HepG2 (cell line): ENCODE measurements around the gene ZG16. TPM values are rescaled to one million over a fixed set of nuclear protein-coding genes. Genes with fewer than 3 reads are reported as not detected.
A peak's percentile ranks its signal among the peaks of the same experiment; 100 is the strongest.

Source experiments
- AGO1 ChIP-seq: fragments of 200-400 bp; formaldehyde crosslinking; IDR thresholded peaks from 2 replicates; pipeline ENCODE4 v1.6.1; 2017; ENCODE audit warnings: mild to moderate bottlenecking, low read depth, low read length, moderate library complexity; ENCODE audit not compliant: poor library complexity, severe bottlenecking
- ARNTL ChIP-seq: sonication (generic); formaldehyde crosslinking; IDR thresholded peaks from 2 replicates; pipeline ENCODE4 v1.4.0; 2020; ENCODE audit warnings: mild to moderate bottlenecking, missing genetic modification reagents
- DR1 ChIP-seq: sonication (generic); formaldehyde crosslinking; IDR thresholded peaks from 2 replicates; pipeline ENCODE4 v1.8.0; 2021; ENCODE audit warnings: mild to moderate bottlenecking, missing genetic modification reagents, inconsistent platforms
- GATA4 ChIP-seq: sonication (generic); IDR thresholded peaks from 2 replicates; pipeline ENCODE4 v1.6.1; 2016; ENCODE audit warnings: antibody characterized with exemption, low read depth, borderline replicate concordance
- HNF4G ChIP-seq, 2 experiments: sonication (generic) in 1 of 2; formaldehyde crosslinking in 1 of 2; IDR thresholded peaks; 2 replicates each; pipeline versions ENCODE4 v1.4.0 to v1.6.1; 2011 to 2020; ENCODE audit warnings: borderline replicate concordance in 2 of 2, low read depth in 2 of 2, mild to moderate bottlenecking in 2 of 2, low read length in 1 of 2, missing genetic modification reagents in 1 of 2, moderate library complexity in 1 of 2
- MIER2 ChIP-seq: IDR thresholded peaks from 2 replicates; pipeline ENCODE4 v1.6.1; 2016; ENCODE audit warnings: missing biosample characterization, missing genetic modification reagents
- POLR2A ChIP-seq, 2 experiments: IDR thresholded peaks; 2 replicates each; pipeline ENCODE4 v1.6.1; 2011; ENCODE audit warnings: low read depth in 2 of 2, low read length in 2 of 2, mild to moderate bottlenecking in 1 of 2, moderate library complexity in 1 of 2; ENCODE audit not compliant: insufficient read depth in 1 of 2
- REPIN1 ChIP-seq: sonication (generic); formaldehyde crosslinking; IDR thresholded peaks from 2 replicates; pipeline ENCODE4 v1.8.0; 2022; ENCODE audit warnings: missing genetic modification reagents, low read depth, mild to moderate bottlenecking, borderline replicate concordance
- SSRP1 ChIP-seq: IDR thresholded peaks from 2 replicates; pipeline ENCODE4 v1.6.1; 2016; ENCODE audit warnings: control low read depth
- STAG1 ChIP-seq: sonication (generic); formaldehyde crosslinking; IDR thresholded peaks from 2 replicates; pipeline ENCODE4 v1.4.0; 2020; ENCODE audit warnings: missing genetic modification reagents
- TCF7L2 ChIP-seq: IDR thresholded peaks from 2 replicates; pipeline ENCODE4 v1.6.1; 2011; ENCODE audit warnings: mild to moderate bottlenecking, low read depth, low read length, moderate library complexity
- TOPORS ChIP-seq: sonication (generic); formaldehyde crosslinking; IDR thresholded peaks from 2 replicates; pipeline ENCODE4 v1.8.0; 2023; ENCODE audit warnings: mild to moderate bottlenecking, missing genetic modification reagents
- ZBTB38 ChIP-seq: sonication (generic); formaldehyde crosslinking; IDR thresholded peaks from 2 replicates; pipeline ENCODE4 v1.5.1; 2020; ENCODE audit warnings: mild to moderate bottlenecking, missing genetic modification reagents
- ZFP36L1 ChIP-seq: sonication (generic); formaldehyde crosslinking; IDR thresholded peaks from 2 replicates; pipeline ENCODE4 v1.8.0; 2022; ENCODE audit warnings: mild to moderate bottlenecking, missing genetic modification reagents, moderate library complexity
- ZNF343 ChIP-seq: sonication (generic); formaldehyde crosslinking; IDR thresholded peaks from 2 replicates; pipeline ENCODE4 v1.4.0; 2020; ENCODE audit warnings: mild to moderate bottlenecking, missing genetic modification reagents
- ZNF501 ChIP-seq: sonication (generic); formaldehyde crosslinking; IDR thresholded peaks from 2 replicates; pipeline ENCODE4 v1.5.1; 2020; ENCODE audit warnings: mild to moderate bottlenecking, moderate library complexity, missing genetic modification reagents
- ZNF543 ChIP-seq: sonication (generic); formaldehyde crosslinking; IDR thresholded peaks from 2 replicates; pipeline ENCODE4 v1.4.0; 2020; ENCODE audit warnings: mild to moderate bottlenecking, missing genetic modification reagents
- ZNF556 ChIP-seq: sonication (generic); formaldehyde crosslinking; IDR thresholded peaks from 2 replicates; pipeline ENCODE4 v1.4.0; 2020; ENCODE audit warnings: mild to moderate bottlenecking, missing genetic modification reagents, borderline replicate concordance
- ZSCAN9 ChIP-seq: IDR thresholded peaks from 2 replicates; pipeline ENCODE4 v1.6.1; 2016; ENCODE audit warnings: borderline replicate concordance
- polyA plus RNA-seq, 8 experiments: library from polyadenylated mRNA; depleted of rRNA in 3 of 8; stranded (reverse) in 7 of 8; unstranded in 1 of 8; fragments of >200 nt; fragmentation: Illumina TruSeq in 4 of 8; extraction: Trizol in 4 of 8; gene quantifications; 2 replicates each; pipeline versions ENCODE4 v1.2.1 to v1.2.3, GENCODE V29; 2011 to 2016; ENCODE audit warnings: low read depth in 4 of 8, missing spikeins in 1 of 8, mixed read lengths in 1 of 8; ENCODE audit not compliant: insufficient read depth in 1 of 8
- total RNA-seq, 5 experiments: library from RNA; depleted of rRNA; stranded (reverse); fragments of >200 nt; fragmentation: Illumina TruSeq; extraction: Trizol; gene quantifications; 2 replicates each; pipeline ENCODE4 v1.2.3, GENCODE V29; 2016; ENCODE audit warnings: low read depth in 1 of 5
- TF ChIP-seq, protein P1 (sequence below): sonication (generic); formaldehyde crosslinking; IDR thresholded peaks from 2 replicates; pipeline ENCODE4 v1.4.0; 2020; ENCODE audit warnings: missing genetic modification reagents
- TF ChIP-seq, protein P2 (sequence below): sonication (generic); formaldehyde crosslinking; IDR thresholded peaks from 2 replicates; pipeline ENCODE4 v1.5.1; 2020; ENCODE audit warnings: mild to moderate bottlenecking, missing genetic modification reagents, moderate library complexity

Gene ZG16
- total and polyA plus RNA-seq, 2 of the 13 experiments (the other 11 are each of a cell fraction or from before 2014, with no cell fraction given) = 0.04 to 0.07 TPM

DNA sequence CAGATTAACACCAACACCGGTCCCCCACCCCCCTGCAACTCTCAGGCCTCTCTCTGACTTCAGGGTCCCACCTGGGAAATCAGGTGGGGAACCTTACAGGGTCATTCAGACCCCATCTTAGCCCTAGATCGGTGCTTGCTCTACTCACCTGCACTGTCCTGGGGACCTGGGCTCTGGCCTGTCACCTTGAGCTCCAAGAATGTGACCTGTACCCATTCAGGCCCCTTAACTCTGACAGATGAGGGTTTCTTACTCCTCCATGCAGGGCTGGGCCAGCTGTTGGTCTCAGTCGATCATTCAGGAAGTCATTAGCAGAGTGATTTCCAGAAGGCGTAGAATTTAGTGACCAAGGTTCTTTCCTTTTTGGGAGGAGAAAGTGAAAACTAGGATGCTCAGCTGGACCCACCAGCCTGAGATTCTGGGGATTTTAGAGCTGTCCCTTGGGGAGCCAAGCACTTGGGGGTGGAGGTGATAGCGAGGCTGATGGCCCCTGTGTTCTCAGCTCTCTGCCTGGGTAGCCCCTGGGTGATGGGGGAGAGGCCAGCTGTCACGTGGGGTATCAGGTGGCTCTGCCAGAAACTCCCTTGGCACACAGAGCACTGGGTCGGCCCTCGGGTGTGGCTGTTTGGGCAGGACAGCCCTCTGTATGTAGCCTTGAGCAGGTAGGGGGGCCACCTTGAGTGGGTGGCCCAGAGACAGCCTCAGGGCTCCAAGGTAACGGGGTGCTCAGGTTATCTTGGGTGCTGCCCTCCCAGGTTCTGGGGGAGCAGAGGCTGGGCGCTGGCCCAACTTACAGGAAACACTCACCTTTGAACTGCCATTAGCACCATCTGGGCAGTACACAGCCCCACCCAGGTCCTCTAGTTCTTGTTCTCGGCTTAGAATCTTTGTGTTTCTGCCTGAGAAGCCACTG is 42.9 kb downstream of the ZG16 start (continued):
- TF ChIP-seq, protein P1, sequence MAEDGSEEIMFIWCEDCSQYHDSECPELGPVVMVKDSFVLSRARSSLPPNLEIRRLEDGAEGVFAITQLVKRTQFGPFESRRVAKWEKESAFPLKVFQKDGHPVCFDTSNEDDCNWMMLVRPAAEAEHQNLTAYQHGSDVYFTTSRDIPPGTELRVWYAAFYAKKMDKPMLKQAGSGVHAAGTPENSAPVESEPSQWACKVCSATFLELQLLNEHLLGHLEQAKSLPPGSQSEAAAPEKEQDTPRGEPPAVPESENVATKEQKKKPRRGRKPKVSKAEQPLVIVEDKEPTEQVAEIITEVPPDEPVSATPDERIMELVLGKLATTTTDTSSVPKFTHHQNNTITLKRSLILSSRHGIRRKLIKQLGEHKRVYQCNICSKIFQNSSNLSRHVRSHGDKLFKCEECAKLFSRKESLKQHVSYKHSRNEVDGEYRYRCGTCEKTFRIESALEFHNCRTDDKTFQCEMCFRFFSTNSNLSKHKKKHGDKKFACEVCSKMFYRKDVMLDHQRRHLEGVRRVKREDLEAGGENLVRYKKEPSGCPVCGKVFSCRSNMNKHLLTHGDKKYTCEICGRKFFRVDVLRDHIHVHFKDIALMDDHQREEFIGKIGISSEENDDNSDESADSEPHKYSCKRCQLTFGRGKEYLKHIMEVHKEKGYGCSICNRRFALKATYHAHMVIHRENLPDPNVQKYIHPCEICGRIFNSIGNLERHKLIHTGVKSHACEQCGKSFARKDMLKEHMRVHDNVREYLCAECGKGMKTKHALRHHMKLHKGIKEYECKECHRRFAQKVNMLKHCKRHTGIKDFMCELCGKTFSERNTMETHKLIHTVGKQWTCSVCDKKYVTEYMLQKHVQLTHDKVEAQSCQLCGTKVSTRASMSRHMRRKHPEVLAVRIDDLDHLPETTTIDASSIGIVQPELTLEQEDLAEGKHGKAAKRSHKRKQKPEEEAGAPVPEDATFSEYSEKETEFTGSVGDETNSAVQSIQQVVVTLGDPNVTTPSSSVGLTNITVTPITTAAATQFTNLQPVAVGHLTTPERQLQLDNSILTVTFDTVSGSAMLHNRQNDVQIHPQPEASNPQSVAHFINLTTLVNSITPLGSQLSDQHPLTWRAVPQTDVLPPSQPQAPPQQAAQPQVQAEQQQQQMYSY (CRISPR knock-in tag) = 0 out of 2 replicates have a peak, but pooled peaks have one; percentile 16
- no peak for TF ChIP-seq GATA4
- TF ChIP-seq STAG1 = 0 out of 2 replicates have a peak, but pooled peaks have one; percentile 4
- TF ChIP-seq REPIN1 = no peak
- TF ChIP-seq TCF7L2 = no peak
- TF ChIP-seq, protein P2, sequence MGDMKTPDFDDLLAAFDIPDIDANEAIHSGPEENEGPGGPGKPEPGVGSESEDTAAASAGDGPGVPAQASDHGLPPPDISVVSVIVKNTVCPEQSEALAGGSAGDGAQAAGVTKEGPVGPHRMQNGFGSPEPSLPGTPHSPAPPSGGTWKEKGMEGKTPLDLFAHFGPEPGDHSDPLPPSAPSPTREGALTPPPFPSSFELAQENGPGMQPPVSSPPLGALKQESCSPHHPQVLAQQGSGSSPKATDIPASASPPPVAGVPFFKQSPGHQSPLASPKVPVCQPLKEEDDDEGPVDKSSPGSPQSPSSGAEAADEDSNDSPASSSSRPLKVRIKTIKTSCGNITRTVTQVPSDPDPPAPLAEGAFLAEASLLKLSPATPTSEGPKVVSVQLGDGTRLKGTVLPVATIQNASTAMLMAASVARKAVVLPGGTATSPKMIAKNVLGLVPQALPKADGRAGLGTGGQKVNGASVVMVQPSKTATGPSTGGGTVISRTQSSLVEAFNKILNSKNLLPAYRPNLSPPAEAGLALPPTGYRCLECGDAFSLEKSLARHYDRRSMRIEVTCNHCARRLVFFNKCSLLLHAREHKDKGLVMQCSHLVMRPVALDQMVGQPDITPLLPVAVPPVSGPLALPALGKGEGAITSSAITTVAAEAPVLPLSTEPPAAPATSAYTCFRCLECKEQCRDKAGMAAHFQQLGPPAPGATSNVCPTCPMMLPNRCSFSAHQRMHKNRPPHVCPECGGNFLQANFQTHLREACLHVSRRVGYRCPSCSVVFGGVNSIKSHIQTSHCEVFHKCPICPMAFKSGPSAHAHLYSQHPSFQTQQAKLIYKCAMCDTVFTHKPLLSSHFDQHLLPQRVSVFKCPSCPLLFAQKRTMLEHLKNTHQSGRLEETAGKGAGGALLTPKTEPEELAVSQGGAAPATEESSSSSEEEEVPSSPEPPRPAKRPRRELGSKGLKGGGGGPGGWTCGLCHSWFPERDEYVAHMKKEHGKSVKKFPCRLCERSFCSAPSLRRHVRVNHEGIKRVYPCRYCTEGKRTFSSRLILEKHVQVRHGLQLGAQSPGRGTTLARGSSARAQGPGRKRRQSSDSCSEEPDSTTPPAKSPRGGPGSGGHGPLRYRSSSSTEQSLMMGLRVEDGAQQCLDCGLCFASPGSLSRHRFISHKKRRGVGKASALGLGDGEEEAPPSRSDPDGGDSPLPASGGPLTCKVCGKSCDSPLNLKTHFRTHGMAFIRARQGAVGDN = peak; percentile 65
- TF ChIP-seq MIER2 (CRISPR knock-in tag) = 0 out of 2 replicates have a peak, but pooled peaks have one; percentile 11
- TF ChIP-seq POLR2A (IDR thresholded peaks at IDR 0.05; ENCODE audit: insufficient read depth in 1 of 2, low read depth in 2 of 2, low read length in 2 of 2) = peak; percentile 1 to 47; a peak in 1 of 4 replicates
- TF ChIP-seq TOPORS = no peak
- peak; percentile 26; the same call in 1 of the 2 replicates for TF ChIP-seq ZNF543 (CRISPR knock-in tag)
- 0 out of 2 replicates have a peak, but pooled peaks have one; percentile 48 for TF ChIP-seq SSRP1
- peak; percentile 56; the same call in 1 of the 2 replicates for TF ChIP-seq ZNF556 (CRISPR knock-in tag)
- peak; percentile 61 for TF ChIP-seq AGO1
- 0 out of 2 replicates have a peak, but pooled peaks have one; percentile 4 for TF ChIP-seq ZSCAN9 (CRISPR knock-in tag)
- TF ChIP-seq ZBTB38 = peak; percentile 12; the same call in 1 of the 2 replicates
- no peak for TF ChIP-seq DR1 (CRISPR knock-in tag)
- no peak for TF ChIP-seq ZFP36L1 (CRISPR knock-in tag)
- TF ChIP-seq ARNTL (CRISPR knock-in tag) = peak; percentile 53; the same call in 1 of the 2 replicates
- peak; percentile 21; the same call in 1 of the 2 replicates for TF ChIP-seq HNF4G (IDR thresholded peaks at IDR 0.05; ENCODE audit: borderline replicate concordance, low read depth, low read length)
- TF ChIP-seq HNF4G (CRISPR knock-in tag; IDR thresholded peaks at IDR 0.05; ENCODE audit: borderline replicate concordance, low read depth) = no peak; the same call in 1 of the 2 replicates
- TF ChIP-seq ZNF501 = 0 out of 2 replicates have a peak, but pooled peaks have one; percentile 5
- TF ChIP-seq ZNF343 (CRISPR knock-in tag) = peak; percentile 66; the same call in 1 of the 2 replicates
